ELR (cell line): ENCODE data around the gene OR9I1.
A peak's percentile ranks its signal among the peaks of the same experiment; 100 is the strongest.

Experiments
- DNase-seq: peaks from one replicate; pipeline ENCODE4 v3.0.0-alpha.2; 2015; ENCODE audit warnings: low read depth

OR9I1 gene

GRCh38 chr11:58125469-58125868 lies at the start of gene OR9I1:
TSS of gene OR9I1 (minus strand) at chr11:58125530. CDS start at chr11:58119444, 6,086 bp downstream.
- peak; percentile 3 for DNase-seq

- no peak for DNase-seq
These were observed 40.3 kb upstream of the OR9I1 start for GRCh38 chr11:58165504-58166106.

GRCh38 chr11:58164990-58165389 lies 39.7 kb upstream of the OR9I1 start:
- no peak for DNase-seq

- no peak for DNase-seq
These were observed 39.1 kb upstream of the OR9I1 start for GRCh38 chr11:58164389-58164788.

- no peak for DNase-seq
These were observed 27.5 kb upstream of the OR9I1 start for GRCh38 chr11:58152781-58153180.

GRCh38 chr11:58142761-58143160 lies 17.4 kb upstream of the OR9I1 start:
- DNase-seq, result no peak

- DNase-seq, result no peak
These were observed 9.8 kb upstream of the OR9I1 start for GRCh38 chr11:58135171-58135570.

- DNase-seq, result peak; percentile 8
These were observed 8.8 kb upstream of the OR9I1 start for GRCh38 chr11:58134151-58134550.

GRCh38 chr11:58133309-58134076 lies 8.2 kb upstream of the OR9I1 start:
- peak; percentile 7 for DNase-seq

GRCh38 chr11:58127350-58127749 lies 2.0 kb upstream of the OR9I1 start:
- no peak for DNase-seq

GRCh38 chr11:58121096-58121495 lies 4.2 kb downstream of the OR9I1 start:
- DNase-seq, result no peak

- no peak for DNase-seq
These were observed 27.9 kb downstream of the OR9I1 start for GRCh38 chr11:58097437-58097836.

- no peak for DNase-seq
These were observed 38.8 kb downstream of the OR9I1 start for GRCh38 chr11:58086528-58086927.

GRCh38 chr11:58075781-58076180 lies 49.5 kb downstream of the OR9I1 start:
- peak; percentile 74 for DNase-seq

- DNase-seq, result no peak
These were observed 54.7 kb downstream of the OR9I1 start for GRCh38 chr11:58070585-58070984.

- DNase-seq, result no peak
These were observed 56.7 kb downstream of the OR9I1 start for GRCh38 chr11:58068655-58069054.

GRCh38 chr11:58067685-58068084 lies 57.6 kb downstream of the OR9I1 start:
- no peak for DNase-seq
